ENCODE results near the gene PCGF6.

The PCGF6 gene

GRCh38 chr10:103310197-103310596 lies 40.7 kb downstream of the PCGF6 start:
- H3K4me3 ChIP-seq (ENCODE audit: low read depth, low read length): no peak overlapping the region
- TF ChIP-seq CTCF (IDR thresholded peaks at IDR 0.05; ENCODE audit: low read depth, low read length): no peak

GRCh38 chr10:103307594-103307993 lies 43.3 kb downstream of the PCGF6 start:
- H3K4me3 ChIP-seq (ENCODE audit: low read depth, low read length): no peak overlapping the region
- TF ChIP-seq CTCF (IDR thresholded peaks at IDR 0.05; ENCODE audit: low read depth, low read length): no peak

GRCh38 chr10:103295374-103296015 lies 55.4 kb downstream of the PCGF6 start:
- no peak for TF ChIP-seq CTCF (IDR thresholded peaks at IDR 0.05; ENCODE audit: low read depth, low read length)

GRCh38 chr10:103291588-103291987 lies 59.4 kb downstream of the PCGF6 start:
- H3K4me3 ChIP-seq (ENCODE audit: low read depth, low read length): no peak overlapping the region
- no peak for TF ChIP-seq CTCF (IDR thresholded peaks at IDR 0.05; ENCODE audit: low read depth, low read length)

More at GRCh38 chr10:103295374-103296015, 55.4 kb downstream of the PCGF6 start:
- H3K4me3 ChIP-seq (ENCODE audit: low read depth, low read length): no peak overlapping the region

- no peak for TF ChIP-seq CTCF (IDR thresholded peaks at IDR 0.05; ENCODE audit: low read depth, low read length)
- H3K4me3 ChIP-seq (ENCODE audit: low read depth, low read length): no peak overlapping the region
Observed at GRCh38 chr10:103287992-103288391, 62.9 kb downstream of the PCGF6 start.

- H3K4me3 ChIP-seq (ENCODE audit: low read depth, low read length): no peak overlapping the region
- no peak for TF ChIP-seq CTCF (IDR thresholded peaks at IDR 0.05; ENCODE audit: low read depth, low read length)
Observed at GRCh38 chr10:103284170-103284569, 66.8 kb downstream of the PCGF6 start.

GRCh38 chr10:103282961-103283360 lies 68.0 kb downstream of the PCGF6 start:
- TF ChIP-seq CTCF (IDR thresholded peaks at IDR 0.05; ENCODE audit: low read depth, low read length): no peak
- H3K4me3 ChIP-seq (ENCODE audit: low read depth, low read length): no peak overlapping the region

Data from WI38 (cell line).